GM11168 (cell line): ENCODE data around the gene BICD2.
"Not testable (repeated sequence)": the region's sequence is repeated elsewhere in the genome, so short reads cannot be mapped to it uniquely, and the experiment has no call there.

Experiments used
- in situ Hi-C: fragments of 300-500 bp; cut with MboI; formaldehyde crosslinking; loops from one replicate; pipeline ENCODE4 v1.12.0; 2022; ENCODE audit warnings: low sequenced_read_pairs; ENCODE audit not compliant: unreplicated experiment

Gene BICD2

GRCh38 chr9:92773810-92774209, 9.2 kb upstream of the BICD2 start:
- in situ Hi-C loops = no loop called here

- in situ Hi-C loops = no loop called here
These were observed 6.7 kb upstream of the BICD2 start for GRCh38 chr9:92771309-92771708.

- in situ Hi-C loops = no loop called here
These were observed 5.8 kb upstream of the BICD2 start for GRCh38 chr9:92770360-92770995.

GRCh38 chr9:92769990-92770359, 5.3 kb upstream of the BICD2 start:
- in situ Hi-C loops = no loop called here

- in situ Hi-C loops = no loop called here
These were observed 4.7 kb upstream of the BICD2 start for GRCh38 chr9:92769286-92769685.

GRCh38 chr9:92768816-92769215, 4.2 kb upstream of the BICD2 start:
- in situ Hi-C loops = not testable (repeated sequence)

GRCh38 chr9:92767066-92768054, 2.7 kb upstream of the BICD2 start:
- in situ Hi-C loops = no loop called here

GRCh38 chr9:92764988-92765936, 629 bp upstream of the BICD2 start:
- in situ Hi-C loops = no loop called here

GRCh38 chr9:92763721-92764380, 782 bp downstream of the BICD2 start:
- in situ Hi-C loops = no loop called here

GRCh38 chr9:92762781-92763708, 1.6 kb downstream of the BICD2 start:
- in situ Hi-C loops = no loop called here

- in situ Hi-C loops = no loop called here
These were observed 2.4 kb downstream of the BICD2 start for GRCh38 chr9:92762196-92762595.

- in situ Hi-C loops = no loop called here
These were observed 2.9 kb downstream of the BICD2 start for GRCh38 chr9:92761686-92762085.

GRCh38 chr9:92760494-92760893, 4.1 kb downstream of the BICD2 start:
- in situ Hi-C loops = no loop called here

- in situ Hi-C loops = no loop called here
These were observed 4.6 kb downstream of the BICD2 start for GRCh38 chr9:92760070-92760469.

- in situ Hi-C loops = no loop called here
These were observed 5.2 kb downstream of the BICD2 start for GRCh38 chr9:92759446-92759845.

- in situ Hi-C loops = no loop called here
These were observed 7.8 kb downstream of the BICD2 start for GRCh38 chr9:92756792-92757191.

- in situ Hi-C loops = no loop called here
These were observed 10.4 kb downstream of the BICD2 start for GRCh38 chr9:92754091-92754745.

GRCh38 chr9:92752812-92753404, 11.7 kb downstream of the BICD2 start:
- in situ Hi-C loops = no loop called here
